ENCODE results near the gene FAM131B.

DNA sequence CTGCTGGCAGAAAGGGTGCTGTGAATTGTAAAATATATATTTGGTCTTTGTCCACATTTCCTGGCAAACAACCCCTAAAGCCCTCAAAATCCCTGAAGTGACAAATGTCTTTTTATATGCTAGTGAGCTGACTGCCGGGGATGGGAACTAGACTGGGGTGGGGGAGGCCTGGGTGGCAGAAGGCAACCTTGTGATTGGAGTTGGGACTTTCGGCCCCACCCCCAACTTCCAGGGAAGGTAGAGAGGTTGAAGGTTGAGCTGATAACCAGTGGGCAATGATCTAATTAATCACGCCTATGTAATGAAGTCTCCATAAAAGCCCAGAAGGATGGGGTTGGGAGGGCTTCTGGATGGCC lies 43.5 kb upstream of the FAM131B start:
- TF ChIP-seq POLR2A (IDR thresholded peaks at IDR 0.05), result no peak
- TF ChIP-seq CTCF (IDR thresholded peaks at IDR 0.05), result no peak

Data from ovary (tissue), 3 donors.